ENCODE results near the gene HOXC4.

GRCh38 chr12:54033980-54034784, 19.5 kb upstream of the HOXC4 start:
- no peak for TF ChIP-seq CTCF (IDR thresholded peaks at IDR 0.05; ENCODE audit: low read depth, low read length, missing input control)
- no peak for TF ChIP-seq REST (IDR thresholded peaks at IDR 0.05)
